Lung (tissue), 12 donors: ENCODE data around the gene MAML3. TPM values are rescaled to one million over a fixed set of nuclear protein-coding genes. Genes with fewer than 3 reads are reported as not detected.
A peak's percentile ranks its signal among the peaks of the same experiment; 100 is the strongest.

Experiments
- ATAC-seq: fragments of 200-7000 bp; cut with Tn5 transposase; one replicate; pipeline ENCODE4 v1.9.1; 2020; ENCODE audit warnings: moderate number of reproducible peaks; ENCODE audit not compliant: insufficient read depth, low FRiP score
- DNase-seq, 3 donors: peaks; one replicate each; pipeline ENCODE4 v3.0.0-alpha.2; 2013 to 2017
- H3K27ac ChIP-seq, 2 donors: one replicate each; pipeline ENCODE4 v1.5.1; 2013; ENCODE audit warnings: mild to moderate bottlenecking in 2 of 2, moderate library complexity in 2 of 2, control low read depth in 1 of 2, inconsistent platforms in 1 of 2, low read depth in 1 of 2, low read length in 1 of 2
- H3K27me3 ChIP-seq, 3 donors: one replicate each; pipeline ENCODE4 v1.5.1; 2013; ENCODE audit warnings: low read length in 2 of 3; ENCODE audit not compliant: control insufficient read depth in 3 of 3, insufficient read depth in 3 of 3
- H3K36me3 ChIP-seq, 4 donors: one replicate each; pipeline ENCODE4 v1.5.1; 2013; ENCODE audit warnings: low read length in 4 of 4, mild to moderate bottlenecking in 1 of 4, moderate library complexity in 1 of 4; ENCODE audit not compliant: control insufficient read depth in 4 of 4, insufficient read depth in 4 of 4
- H3K4me1 ChIP-seq, 5 donors: one replicate each; pipeline ENCODE4 v1.5.1; 2013; ENCODE audit warnings: low read length in 5 of 5, mild to moderate bottlenecking in 2 of 5, moderate library complexity in 1 of 5; ENCODE audit not compliant: control insufficient read depth in 5 of 5, insufficient read depth in 5 of 5
- H3K4me3 ChIP-seq: one replicate; pipeline ENCODE4 v1.5.1; 2013; ENCODE audit warnings: mild to moderate bottlenecking, control low read depth, moderate library complexity
- H3K9ac ChIP-seq, 2 donors: one replicate each; pipeline ENCODE4 v1.5.1; 2013; ENCODE audit warnings: low read length in 2 of 2, control low read depth in 1 of 2; ENCODE audit not compliant: insufficient read depth in 1 of 2
- H3K9me3 ChIP-seq, 4 donors: one replicate each; pipeline ENCODE4 v1.5.1; 2013; ENCODE audit warnings: low read length in 3 of 4, mild to moderate bottlenecking in 1 of 4, moderate library complexity in 1 of 4; ENCODE audit not compliant: control insufficient read depth in 4 of 4, insufficient read depth in 3 of 4
- CTCF ChIP-seq: IDR thresholded peaks from 2 replicates; pipeline ENCODE4 v1.5.1; 2012; ENCODE audit warnings: mild to moderate bottlenecking; ENCODE audit errors: control extremely low read depth, extremely low read depth
- WGBS, 2 donors: extraction: QIAGEN DNeasy Blood & Tissue Kit; methylation state at CpG; one replicate each; pipeline ENCODE4 v1.1.7; 2013; 5-methylcytosine and 5-hydroxymethylcytosine counted together
- polyA plus RNA-seq, 2 donors: library from polyadenylated mRNA; stranded (reverse); fragments of 200-250 nt; gene quantifications; one replicate each; pipeline ENCODE4 v1.2.1, GENCODE V29; 2013
- total RNA-seq, 2 donors: library from RNA; depleted of rRNA in 1 of 2; stranded (reverse); fragments of >200 nt in 1 of 2; gene quantifications; one replicate each; pipeline ENCODE4 v1.2.1, GENCODE V29; 2014 to 2021
- donor health status: control.
- donor health status: control.
- donor health status: Bipolar disorder and iron deficiency.
- donor health status: healthy.
- donor health status: DM: yes; HTN: yes; CAD: no.

The MAML3 gene
- total and polyA plus RNA-seq, 4 donors, result 3.0 to 16.4 (median 8.5) TPM

DNA sequence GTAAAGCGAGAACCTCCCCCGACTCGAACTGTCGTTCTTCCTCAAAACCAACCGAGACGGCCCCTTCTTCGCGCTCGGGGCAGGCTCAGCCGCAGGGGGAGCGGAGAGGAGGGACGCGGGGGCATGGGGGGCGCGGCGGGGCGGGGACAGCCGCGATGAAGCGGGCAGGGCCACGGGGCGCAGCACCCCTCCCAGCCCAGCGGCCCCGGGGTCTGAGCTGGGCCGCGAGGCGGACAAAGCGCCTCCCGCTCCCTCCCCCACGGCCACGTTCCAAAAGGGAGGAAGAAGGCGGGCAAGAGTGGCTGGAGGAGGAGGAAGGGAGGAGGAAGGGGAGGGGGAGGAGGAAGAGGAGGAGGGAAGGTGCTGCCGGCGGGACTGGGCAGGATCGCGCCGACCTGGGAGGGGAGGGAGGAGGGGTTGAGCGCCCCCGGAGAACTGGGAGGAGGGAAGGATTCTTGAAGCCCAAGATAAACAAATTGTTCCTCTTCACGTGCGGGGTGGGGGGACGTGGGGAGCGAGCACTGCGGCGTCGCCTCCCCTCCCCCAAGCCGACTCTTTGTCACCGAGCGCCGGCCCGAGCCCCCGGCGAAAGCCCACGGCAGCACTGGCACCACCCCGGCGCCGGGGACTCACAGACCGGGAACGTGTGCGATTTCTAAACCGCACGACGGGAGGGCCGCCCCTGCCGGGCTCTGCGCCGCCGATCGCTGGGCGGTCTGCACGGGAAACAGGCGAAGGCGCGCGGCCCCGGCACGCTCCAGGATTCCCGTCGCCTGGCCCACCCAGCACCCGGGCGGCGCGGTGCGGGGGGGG, 2.9 kb downstream of the MAML3 start:
- peaks cover 0 to 18% (median 0%) of the 10 kb centered on the region in 5 donors for H3K4me1 ChIP-seq

GRCh38 chr4:140150636-140150885, 3.4 kb downstream of the MAML3 start:
- Histone ChIP-seq H3K27me3 (no peaks in the 10 kb centered on the region), H3K4me1 (peaks cover 0 to 18% (median 0%) of the 10 kb centered on the region in 5 donors), H3K4me3 (peak overlapping the region; percentile 51), H3K9me3 (no peaks in the 10 kb centered on the region), H3K9ac (peak overlapping the region; percentile 80 to 92), H3K27ac (peak overlapping the region; percentile 95 to 98), H3K36me3 (peaks cover 0 to 4% (median 0%) of the 10 kb centered on the region in 4 donors)
- DNase-seq (no peak), ATAC-seq (peak; percentile 32)
- WGBS, 2 donors, result 0 to 1% methylated on average over 13 of the region's 13 CpGs
- no peak for TF ChIP-seq CTCF

More for the DNA sequence above, 2.9 kb downstream of the MAML3 start:
- TF ChIP-seq CTCF, result no peak
- H3K27me3 ChIP-seq, result no peaks in the 10 kb centered on the region
- peak overlapping the region; percentile 95 to 98 for H3K27ac ChIP-seq
- DNase-seq (peak; percentile 97 to 99 (median 98)), ATAC-seq (peak; percentile 51)
- peak overlapping the region; percentile 76 for H3K4me3 ChIP-seq
- WGBS, 2 donors, result 0 to 1% methylated on average over 72 to 84 of the region's 84 CpGs
- peaks cover 0 to 4% (median 0%) of the 10 kb centered on the region in 4 donors for H3K36me3 ChIP-seq
- no peaks in the 10 kb centered on the region for H3K9me3 ChIP-seq
- H3K9ac ChIP-seq, result peak overlapping the region; percentile 49 to 80

DNA sequence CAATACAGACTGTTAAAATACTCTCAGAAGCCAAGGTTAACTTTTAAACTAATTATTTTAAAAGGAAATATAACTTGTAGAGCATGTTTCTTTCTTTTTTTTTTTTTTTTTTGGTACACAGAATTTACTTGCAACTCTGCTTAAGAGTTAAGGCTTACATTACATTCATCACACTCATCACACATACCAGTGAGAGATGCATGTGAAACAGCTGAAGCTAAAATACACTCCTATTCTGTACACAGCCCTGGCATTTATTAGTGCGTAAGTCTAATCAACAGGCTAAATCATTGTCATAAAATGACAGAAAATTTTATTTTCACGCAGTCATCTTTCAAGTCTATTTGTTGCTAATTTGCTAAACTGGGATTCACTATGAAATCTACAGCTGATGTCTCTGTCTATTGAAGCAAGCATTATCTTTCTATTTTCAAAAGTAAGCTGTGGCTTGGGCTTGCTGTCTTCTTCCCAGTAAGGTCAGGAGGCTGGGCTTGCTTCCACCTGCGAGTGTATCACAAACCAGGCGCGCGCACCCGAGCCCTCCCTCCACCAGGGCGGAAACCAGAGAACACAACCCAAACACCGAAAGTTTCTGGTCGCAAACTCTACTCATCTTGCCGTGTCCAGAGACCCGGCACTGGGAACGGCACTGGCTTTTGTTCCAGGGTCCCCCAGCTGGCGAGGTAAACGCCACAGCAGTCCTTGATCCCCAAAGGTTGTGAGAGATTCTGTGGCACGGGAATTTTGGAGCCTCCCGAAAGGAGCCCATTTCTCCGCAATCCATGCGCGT, 3.9 kb downstream of the MAML3 start:
- H3K27me3 ChIP-seq, result no peaks in the 10 kb centered on the region
- H3K27ac ChIP-seq, result peak overlapping the region; percentile 95 to 98
- H3K36me3 ChIP-seq, result peaks cover 0 to 4% (median 0%) of the 10 kb centered on the region in 4 donors
- H3K9ac ChIP-seq, result peak overlapping the region; percentile 80 to 92
- DNase-seq (peak; percentile 48 to 73 (median 71)), ATAC-seq (no peak)
- 2% methylated on average over 20 of the region's 20 CpGs for WGBS, 2 donors
- peaks cover 0 to 18% (median 0%) of the 10 kb centered on the region in 5 donors for H3K4me1 ChIP-seq
- no peak for TF ChIP-seq CTCF
- H3K4me3 ChIP-seq, result peak overlapping the region; percentile 51
- no peaks in the 10 kb centered on the region for H3K9me3 ChIP-seq
